ENCODE results near the gene SLC25A5.
"Not testable (repeated sequence)": the region's sequence is repeated elsewhere in the genome, so short reads cannot be mapped to it uniquely, and the experiment has no call there.

Gene SLC25A5

DNA sequence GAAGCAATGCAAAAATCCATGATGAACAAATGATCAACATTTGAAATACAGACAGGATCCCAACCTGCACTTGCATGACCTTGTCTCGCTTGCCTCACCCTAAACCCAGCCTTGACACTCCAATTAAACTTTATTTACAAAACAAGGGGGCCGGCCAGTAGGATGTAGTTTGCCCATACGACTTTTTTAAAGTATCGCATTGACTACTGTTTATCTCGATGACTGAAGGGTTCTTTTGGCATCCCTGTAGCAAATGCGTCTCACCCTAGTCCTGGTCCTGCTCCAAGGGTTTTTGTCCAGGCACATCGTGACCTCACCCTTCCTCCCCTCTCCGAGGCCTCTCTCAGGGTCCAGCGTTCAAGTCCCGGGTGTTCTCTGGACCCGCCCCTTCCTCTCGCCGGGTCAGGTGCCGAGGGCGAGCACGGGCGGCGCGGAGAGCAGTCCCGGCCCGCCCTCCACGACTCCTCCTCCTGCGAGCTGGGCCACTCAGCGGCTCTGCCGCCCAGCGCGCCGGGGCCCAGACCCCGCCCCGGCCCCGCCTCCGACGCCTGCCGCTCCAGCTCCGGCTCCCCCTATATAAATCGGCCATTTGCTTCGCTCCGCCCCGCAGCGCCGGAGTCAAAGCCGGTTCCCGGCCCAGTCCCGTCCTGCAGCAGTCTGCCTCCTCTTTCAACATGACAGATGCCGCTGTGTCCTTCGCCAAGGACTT is at the start of gene SLC25A5:
Gene SLC25A5 (plus strand): TSS at position 603 of the 709 bp plus-strand sequence. CDS start 72 bp downstream, at position 675.
- DNase-seq (ENCODE audit: low read depth in 2 of 3, low spot score in 1 of 3): peak; percentile 53 to 78 (median 63)

DNA sequence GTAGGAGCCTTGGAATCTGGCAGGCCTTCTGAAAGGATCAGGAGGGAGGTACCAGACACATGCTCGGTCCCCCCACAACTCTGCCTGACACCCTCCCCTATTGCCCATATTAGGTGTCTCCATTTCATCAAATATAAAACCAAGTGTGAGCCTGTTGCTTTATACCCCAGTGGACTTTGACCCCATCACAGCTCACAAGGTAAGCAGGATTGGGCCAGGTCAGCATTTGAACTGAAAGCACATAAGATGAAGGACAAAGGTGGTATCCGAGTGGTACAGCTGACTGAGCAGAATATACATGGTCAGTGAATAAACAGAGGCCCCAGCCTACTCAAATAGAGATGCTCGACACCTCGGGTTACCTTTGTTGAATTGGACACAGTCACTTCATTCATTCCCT is 49.1 kb upstream of the SLC25A5 start:
- no peak for DNase-seq (ENCODE audit: low read depth in 2 of 3, low spot score in 1 of 3)

DNA sequence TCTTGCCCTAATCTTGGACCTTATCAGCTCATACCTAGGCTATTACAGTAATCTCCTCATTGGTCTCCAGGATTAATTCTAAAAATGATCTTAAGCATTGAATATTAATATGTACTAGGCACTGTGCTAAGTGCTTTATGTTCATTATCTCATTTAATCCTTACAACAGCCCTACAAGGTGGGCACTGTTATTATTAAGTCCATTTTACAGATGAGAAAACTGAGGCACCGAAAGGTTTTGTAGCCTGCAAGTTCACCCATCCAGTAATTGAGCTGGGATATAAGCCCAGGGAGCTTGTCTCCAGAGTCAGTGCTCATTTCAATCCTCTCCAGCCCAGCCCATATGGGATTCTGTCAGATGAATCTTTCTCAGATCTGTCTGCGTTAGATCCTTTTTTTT is 48.3 kb upstream of the SLC25A5 start:
- no peak for DNase-seq (ENCODE audit: low read depth in 2 of 3, low spot score in 1 of 3)

DNA sequence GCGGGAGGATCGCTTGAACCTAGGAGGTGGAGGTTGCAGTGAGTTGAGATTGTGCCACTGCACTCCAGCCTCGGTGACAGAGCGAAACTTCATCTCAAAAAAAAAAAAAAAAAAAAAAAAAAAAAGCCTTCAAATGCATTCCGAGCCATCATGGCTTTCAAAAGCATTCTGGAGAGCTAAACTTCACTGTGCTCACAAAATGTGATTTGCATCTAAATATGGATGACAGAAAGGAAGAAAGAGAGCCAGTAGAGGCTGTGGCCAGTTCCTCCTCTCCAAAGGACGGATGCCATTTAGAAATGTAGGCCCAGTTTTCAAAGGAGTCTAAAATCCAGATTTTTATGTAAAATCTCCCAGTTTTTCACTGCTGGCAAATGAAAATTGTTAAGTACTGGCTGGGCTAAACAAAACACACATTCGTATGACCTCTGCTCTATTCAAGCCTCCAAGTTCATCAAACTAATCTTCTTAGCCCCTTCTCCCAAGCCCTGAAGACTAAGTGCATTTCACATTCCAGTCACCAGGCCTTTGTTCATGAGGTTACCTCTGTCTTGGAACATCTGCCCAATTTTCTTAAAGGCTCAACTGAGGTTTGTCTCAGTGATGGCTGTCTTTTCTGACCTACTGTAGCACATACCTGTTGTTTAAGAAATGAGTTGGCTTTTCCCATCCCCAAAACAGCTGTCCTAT is 47.1 kb upstream of the SLC25A5 start:
- no peak for DNase-seq (ENCODE audit: low read depth in 2 of 3, low spot score in 1 of 3)

DNA sequence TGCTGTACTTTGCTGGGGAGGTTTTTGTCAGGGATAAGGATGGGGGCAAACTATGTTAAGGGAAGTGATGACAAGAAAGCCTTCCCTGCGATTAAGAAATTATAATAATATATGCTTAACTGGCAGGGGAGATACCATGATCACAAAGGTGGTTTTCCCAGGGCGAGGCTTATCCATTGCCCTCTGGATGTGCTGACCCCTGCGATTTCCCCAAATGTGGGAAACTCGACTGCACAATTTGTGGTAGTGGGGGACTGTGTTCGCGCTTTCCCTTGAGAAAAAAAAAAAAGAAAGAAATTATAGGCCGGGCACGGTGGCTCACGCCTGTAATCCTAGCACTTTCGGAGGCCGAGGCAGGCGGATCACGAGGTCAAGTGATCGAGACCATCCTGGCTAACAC is 44.6 kb upstream of the SLC25A5 start:
- no peak for DNase-seq (ENCODE audit: low read depth in 2 of 3, low spot score in 1 of 3)

DNA sequence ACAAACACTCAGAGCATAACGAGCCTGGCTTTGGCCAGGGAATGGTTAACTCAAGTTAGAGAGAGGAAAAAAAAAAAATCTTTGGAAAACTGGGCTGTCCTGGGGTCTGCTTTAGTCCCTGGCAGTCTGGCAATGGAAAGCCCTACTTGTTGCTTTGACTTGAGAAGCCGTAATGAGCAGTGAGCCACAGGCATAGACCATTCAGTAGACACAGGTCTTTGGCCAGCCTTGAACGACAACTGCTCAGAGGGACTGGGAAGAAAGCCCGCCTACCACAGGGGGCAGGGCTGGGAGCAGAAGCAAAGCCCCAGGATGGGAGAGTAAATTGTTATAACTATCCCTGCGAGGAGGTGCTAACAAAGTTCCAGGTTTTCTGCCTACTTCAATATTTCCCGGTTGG is 43.2 kb upstream of the SLC25A5 start:
- no peak for DNase-seq (ENCODE audit: low read depth in 2 of 3, low spot score in 1 of 3)

DNA sequence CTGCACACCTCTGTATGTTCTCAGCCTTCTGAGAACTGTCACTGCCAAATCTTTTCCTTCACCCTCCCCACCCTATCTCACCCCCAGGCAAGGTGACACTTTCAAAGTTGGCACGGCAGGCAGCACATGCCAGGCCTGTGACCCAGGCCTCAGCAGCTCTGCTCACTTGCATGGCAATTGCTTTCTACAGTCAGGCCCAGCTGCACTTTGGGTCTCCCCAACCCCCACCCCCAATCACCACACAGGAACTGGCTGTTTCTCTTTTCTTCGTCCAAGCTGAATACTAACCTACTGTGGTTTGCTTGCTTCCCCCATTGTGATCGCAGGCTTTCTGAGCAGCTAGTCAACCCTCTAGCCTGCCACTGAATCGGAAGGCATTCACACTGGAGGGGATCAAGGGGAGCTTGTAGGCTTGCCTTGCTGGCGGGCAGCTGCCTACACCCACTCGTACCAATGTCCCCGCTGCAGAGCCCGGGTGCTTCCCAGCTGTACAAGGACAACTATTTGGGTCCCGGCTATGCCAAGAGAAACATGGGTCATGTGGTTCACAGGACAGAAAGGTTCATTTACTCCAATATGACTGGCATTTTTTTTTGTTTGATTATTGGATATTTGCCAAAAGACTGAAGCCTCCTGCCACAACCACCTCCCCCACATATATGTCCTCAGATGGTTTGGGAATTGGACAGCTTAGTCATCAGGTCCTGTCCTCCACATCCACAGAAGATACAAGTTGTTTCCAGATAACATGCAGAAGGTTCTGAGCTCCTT is 41.0 kb upstream of the SLC25A5 start:
- DNase-seq (ENCODE audit: low read depth in 2 of 3, low spot score in 1 of 3): no peak

DNA sequence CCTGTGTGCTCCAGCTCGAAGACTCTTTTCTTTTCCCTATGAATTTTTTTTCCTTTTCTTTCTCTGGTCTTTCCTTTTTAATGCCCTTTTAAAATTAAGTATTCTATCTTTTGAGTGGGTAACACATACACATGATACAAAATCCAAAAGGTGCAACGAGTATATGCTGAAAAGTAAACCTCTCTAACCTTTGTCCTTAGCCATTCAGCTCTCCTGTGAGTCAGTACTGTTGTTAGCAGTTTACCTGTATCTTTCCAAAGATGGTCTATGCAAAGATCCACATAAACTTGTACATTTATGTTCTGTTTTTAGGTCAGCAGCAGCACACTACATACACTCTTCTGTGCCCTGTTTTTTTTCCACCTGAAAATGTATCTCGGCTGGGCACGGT is 40.5 kb upstream of the SLC25A5 start:
- DNase-seq (ENCODE audit: low read depth in 2 of 3, low spot score in 1 of 3): no peak

DNA sequence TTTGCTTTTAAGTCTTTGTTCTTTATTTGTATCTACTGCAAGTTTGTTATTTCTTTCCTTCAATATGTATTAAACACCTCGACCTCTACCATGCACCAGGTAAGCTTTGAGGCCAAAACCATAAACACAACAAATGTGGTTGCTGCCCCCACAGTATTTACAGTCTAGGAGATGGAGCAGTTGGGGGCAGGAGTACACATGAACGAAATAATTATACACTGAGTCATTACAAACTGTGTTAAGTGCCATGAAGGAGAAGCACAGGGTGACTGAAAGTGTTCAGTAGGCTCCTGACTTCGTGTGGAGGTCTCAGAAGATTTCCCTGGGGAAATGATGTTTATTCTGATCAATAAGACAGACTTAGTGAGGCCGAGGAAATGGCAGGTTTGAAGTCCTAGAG is 38.8 kb upstream of the SLC25A5 start:
- no peak for DNase-seq (ENCODE audit: low read depth in 2 of 3, low spot score in 1 of 3)

DNA sequence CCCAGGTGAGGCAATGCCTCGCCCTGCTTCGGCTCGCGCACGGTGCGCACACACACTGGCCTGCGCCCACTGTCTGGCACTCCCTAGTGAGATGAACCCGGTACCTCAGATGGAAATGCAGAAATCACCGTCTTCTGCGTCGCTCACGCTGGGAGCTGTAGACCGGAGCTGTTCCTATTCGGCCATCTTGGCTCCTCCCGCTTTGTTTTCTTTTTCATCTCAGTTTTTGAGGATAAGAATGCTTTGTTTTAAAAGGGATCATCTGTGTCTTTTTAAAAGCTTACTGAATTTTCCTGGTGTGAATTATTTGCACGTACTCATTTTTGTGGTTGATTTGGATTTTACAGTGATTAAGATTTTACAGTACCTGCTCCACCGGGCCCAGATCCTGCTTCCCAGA is 26.9 kb upstream of the SLC25A5 start:
- DNase-seq (ENCODE audit: low read depth in 2 of 3, low spot score in 1 of 3): not testable (repeated sequence)

DNA sequence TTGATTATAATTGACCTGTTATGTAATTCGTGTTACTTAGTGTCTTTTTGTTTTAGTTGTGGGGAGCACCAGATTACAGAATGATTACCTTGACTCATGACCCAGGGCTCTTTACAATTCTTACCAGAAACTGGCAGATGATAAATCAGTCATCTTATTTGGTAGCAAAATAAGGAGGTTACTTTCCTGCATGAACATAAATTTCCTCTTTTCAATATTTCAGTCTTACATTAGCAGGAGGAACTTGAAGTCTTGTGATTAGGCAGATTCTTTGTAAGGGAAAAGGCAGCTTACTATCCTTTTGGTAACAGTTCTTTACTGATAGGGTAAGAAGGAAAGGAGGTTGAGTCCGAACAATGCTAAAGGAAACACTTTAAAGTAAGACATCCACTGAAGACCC is 26.0 kb upstream of the SLC25A5 start:
- no peak for DNase-seq (ENCODE audit: low read depth in 2 of 3, low spot score in 1 of 3)

DNA sequence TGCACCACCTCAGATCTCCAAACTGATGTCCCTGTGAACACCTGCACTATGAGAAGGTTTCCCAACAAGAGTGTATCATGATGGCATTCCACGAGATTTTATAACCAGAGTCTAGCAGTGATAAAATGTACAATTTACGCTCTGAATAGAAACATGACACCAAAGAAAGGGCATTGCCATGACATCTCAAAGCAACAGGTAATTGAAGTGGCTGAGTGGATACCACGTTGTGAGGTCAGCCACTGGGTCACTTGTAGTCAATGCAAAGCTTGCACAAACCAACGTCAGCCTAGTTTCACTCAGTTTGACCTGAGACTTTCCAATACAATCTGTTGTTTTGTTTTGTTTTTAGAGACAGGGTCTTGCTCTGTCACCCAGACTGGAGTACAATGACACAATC is 15.0 kb upstream of the SLC25A5 start:
- no peak for DNase-seq (ENCODE audit: low read depth in 2 of 3, low spot score in 1 of 3)

DNA sequence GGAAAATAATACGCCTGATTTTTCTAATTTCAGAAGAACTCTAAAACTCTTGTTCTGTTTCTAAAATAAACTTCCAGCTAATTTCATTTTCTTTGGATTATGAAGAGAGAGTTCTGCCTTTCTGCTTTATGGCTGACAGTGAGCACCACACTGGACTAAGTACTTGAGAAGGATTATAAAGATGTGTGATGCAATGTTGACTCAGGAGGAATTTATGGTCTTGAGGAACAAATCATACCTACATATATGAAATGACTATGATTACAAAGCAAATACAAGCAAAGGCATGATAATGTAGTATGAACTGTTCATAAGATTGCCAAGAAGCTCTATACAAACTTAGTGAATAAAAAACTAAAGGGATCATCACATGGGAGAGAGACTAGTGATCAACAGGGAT is 13.0 kb upstream of the SLC25A5 start:
- no peak for DNase-seq (ENCODE audit: low read depth in 2 of 3, low spot score in 1 of 3)

DNA sequence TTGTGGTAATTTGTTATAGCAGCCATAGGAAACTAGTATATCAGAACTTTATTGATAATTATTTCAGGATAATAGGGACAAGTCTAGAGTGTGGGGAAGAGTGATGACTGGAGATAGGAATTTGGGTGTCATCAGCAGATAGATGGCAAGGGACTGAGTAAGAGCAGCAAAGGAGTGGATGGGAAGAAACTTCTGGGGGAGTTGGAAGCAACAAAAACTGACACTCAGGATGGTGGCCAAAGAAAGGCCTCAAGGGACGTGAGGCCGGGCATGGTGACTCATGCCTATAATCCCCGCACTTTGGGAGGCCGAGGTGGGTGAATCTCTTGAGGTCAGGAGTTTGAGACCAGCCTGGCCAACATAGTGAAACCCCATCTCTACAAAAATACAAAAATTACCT is 9.1 kb upstream of the SLC25A5 start:
- DNase-seq (ENCODE audit: low read depth in 2 of 3, low spot score in 1 of 3): no peak

DNA sequence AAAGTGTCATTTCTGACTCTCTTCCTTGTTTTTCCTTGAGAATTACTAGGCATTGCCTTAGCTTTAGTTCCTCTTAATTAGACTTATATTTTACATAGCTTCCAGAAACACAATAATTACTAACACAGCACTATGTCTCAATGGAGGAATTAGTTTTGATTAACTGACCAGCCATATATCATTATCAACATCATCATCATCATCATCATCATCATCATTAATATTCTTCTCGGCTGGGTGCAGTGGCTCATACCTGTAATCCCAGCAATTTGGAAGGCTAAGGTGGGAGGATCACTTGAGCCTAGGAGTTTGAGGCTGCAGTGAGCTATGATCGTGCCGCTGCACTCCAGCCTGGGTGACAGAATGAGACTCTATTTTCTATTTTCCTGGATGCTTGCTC is 2.7 kb upstream of the SLC25A5 start:
- no peak for DNase-seq (ENCODE audit: low read depth in 2 of 3, low spot score in 1 of 3)

DNA sequence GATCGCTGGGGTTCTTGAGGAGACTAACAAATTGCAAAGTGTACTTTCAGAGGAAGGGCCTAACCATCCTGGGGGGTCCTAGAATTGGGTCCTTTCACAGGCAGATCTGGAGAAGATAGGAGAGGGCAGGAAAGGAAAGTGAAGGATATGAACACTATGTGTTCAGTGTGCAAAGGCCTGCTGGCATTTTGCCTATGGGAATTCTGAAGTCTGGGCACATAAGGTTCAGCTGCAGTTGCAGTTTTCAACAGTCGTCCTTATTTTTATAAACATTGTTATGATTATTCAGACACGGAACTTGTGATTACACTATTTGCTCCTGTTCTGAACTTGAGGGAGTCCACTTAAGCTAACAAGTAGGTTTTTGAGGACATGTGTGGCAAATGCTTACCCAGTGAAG is 1.3 kb upstream of the SLC25A5 start:
- DNase-seq (ENCODE audit: low read depth in 2 of 3, low spot score in 1 of 3): no peak

DNA sequence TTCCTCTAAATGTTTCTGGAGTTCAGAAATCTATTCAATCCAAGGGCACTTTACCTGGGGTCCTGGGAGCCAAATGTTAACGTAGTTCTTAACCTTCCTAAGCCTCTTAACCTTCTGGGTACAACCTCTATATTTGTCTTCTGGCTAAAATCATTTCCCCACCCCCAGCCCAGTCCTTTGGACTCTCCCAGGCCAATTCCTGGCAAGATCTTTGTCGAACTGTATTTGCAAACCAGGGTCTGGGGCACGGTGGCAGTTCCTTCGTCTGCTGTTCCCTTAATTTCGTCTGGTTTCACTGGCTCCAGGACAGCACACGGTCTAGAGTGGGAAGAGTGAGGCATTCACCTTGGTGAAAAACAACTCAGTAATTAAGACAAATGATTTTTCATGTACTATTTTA is 811 bp upstream of the SLC25A5 start:
- no peak for DNase-seq (ENCODE audit: low read depth in 2 of 3, low spot score in 1 of 3)

DNA sequence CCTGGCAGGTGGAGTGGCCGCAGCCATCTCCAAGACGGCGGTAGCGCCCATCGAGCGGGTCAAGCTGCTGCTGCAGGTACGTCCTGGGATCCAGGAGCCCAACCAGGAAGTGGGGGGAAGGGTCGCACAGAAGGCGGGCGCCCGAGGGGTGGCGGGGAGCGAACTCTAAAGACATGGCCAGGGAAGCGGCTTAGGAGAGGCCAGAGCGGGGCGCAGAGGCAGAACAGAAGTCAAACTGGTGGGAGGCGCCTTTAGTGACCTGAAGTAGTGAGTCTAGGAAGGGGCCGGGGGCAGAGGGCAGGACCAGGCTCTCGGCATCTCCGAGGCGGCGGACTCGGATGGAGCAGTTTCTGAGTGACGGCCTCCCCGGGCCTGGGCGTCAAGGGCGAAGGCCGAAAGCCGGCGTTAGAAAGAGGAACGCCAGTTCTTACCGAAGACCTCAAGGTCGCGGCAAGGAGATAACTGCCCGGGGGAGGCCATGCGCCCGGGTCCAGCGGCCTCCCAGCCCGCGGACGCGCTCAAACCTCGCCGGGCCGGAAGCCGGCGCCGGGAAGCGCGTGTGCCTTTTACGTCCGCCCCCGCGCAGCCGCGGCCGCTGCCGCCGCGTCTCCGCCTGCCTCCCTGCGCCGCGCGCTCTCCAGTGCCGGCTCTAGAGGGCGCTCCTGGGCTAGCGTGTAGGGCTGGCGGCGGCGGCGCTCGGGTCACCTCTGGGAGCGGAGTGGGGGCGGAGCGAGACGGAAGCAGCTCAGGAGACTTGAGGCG is 488 bp downstream of the SLC25A5 start:
- peak; percentile 76 to 83 (median 82) for DNase-seq (ENCODE audit: low read depth in 2 of 3, low spot score in 1 of 3)

DNA sequence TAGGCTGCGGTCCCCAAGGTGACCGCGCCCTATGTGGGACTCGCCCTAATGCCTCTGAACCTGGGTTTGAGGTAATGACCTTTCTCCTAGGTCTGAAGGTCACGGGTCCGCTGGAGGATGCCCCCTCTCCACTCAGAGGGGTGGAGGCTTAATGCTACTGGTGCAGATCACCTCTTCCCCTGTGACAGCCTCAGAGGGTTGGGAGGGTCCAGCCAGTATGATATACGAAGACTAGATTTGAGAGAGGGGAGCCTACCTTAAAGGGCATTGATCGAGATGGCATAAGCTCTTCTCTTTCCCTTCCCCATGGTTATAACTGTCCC is 1.0 kb downstream of the SLC25A5 start:
- DNase-seq (ENCODE audit: low read depth in 2 of 3, low spot score in 1 of 3): no peak

DNA sequence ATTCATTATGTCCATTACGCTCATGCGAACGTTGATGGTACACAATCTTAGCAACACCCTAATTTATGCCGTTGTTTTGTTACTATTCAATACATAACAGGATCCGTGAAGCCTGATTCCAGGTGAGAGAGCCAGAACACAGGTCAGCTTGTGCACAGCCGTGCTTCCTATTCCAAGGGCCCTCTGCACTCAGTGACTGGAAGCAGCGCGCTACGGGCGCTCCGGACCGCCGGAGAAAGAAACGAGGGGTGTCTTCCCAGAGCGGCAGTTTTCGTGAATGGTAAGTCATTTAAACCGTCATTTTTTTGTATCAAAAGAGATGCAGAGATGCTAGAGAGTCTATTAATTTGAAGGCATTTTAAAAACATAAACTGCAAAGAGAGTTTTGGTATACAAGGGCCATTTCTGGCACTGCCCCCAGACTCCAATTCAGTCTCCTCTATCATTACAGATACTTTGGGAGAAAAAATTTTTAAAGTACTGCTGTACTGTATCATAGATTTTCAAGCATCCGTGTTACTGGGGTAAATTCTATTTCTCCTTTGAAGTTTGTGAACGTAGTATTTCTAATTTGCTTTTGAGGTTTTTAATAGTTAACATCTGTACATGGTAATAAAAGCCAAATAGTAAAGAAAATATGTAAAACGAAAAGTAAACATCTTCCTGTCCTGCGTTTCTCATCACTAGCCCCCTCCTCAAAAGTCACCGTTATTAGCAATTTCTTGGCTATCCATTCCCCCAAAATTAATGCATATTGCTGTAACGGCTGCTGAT is 6.6 kb downstream of the SLC25A5 start:
- DNase-seq (ENCODE audit: low read depth in 2 of 3, low spot score in 1 of 3): no peak
